SK-N-SH (cell line): ENCODE measurements around the gene SSBP2.
"Not testable (repeated sequence)": the region's sequence is repeated elsewhere in the genome, so short reads cannot be mapped to it uniquely, and the experiment has no call there.

ENCODE experiments used
- REST ChIP-seq: IDR thresholded peaks from 2 replicates; pipeline ENCODE4 v1.6.1; 2012; ENCODE audit warnings: mild to moderate bottlenecking, low read depth, low read length, moderate library complexity
- TEAD4 ChIP-seq: IDR thresholded peaks from 2 replicates; pipeline ENCODE4 v1.4.0; 2012; ENCODE audit warnings: mild to moderate bottlenecking, borderline replicate concordance; ENCODE audit not compliant: insufficient read depth
- USF2 ChIP-seq: fragments of 150-350 bp; IDR thresholded peaks from 2 replicates; pipeline ENCODE4 v1.6.1; 2017; ENCODE audit warnings: antibody characterized with exemption, low read length, low read depth, borderline replicate concordance

GRCh38 chr5:81407811-81408210, 343.1 kb downstream of the SSBP2 start:
- TF ChIP-seq TEAD4, REST, USF2: not testable (repeated sequence)
